RWPE2 (cell line): ENCODE results near the gene PSMD8.

ENCODE experiments used
- ATAC-seq: fragments of 200-7000 bp; cut with Tn5 transposase; 3 replicates; pipeline ENCODE4 v1.9.1; 2021; ENCODE audit warnings: low read depth
- DNase-seq: peaks from one replicate; pipeline ENCODE4 v3.0.0-alpha.2; 2020; ENCODE audit warnings: low spot score
- H3K27ac ChIP-seq: fragments of 450-650 bp; 2 replicates; pipeline ENCODE4 v1.5.1; 2017; ENCODE audit warnings: mild to moderate bottlenecking; ENCODE audit not compliant: poor library complexity, severe bottlenecking
- H3K27me3 ChIP-seq: fragments of 250-450 bp; sonication (Bioruptor Pico); 2 replicates; pipeline ENCODE4 v1.5.1; 2021; ENCODE audit warnings: mild to moderate bottlenecking, moderate library complexity; ENCODE audit not compliant: insufficient read depth, poor library complexity, severe bottlenecking
- H3K36me3 ChIP-seq: fragments of 250-450 bp; sonication (Bioruptor Pico); 2 replicates; pipeline ENCODE4 v1.5.1; 2020; ENCODE audit warnings: low read depth, mild to moderate bottlenecking, moderate library complexity
- H3K4me1 ChIP-seq: fragments of 250-450 bp; sonication (Bioruptor Pico); 2 replicates; pipeline ENCODE4 v1.5.1; 2021; ENCODE audit warnings: mild to moderate bottlenecking, moderate library complexity; ENCODE audit not compliant: insufficient read depth, poor library complexity, severe bottlenecking
- H3K4me3 ChIP-seq: fragments of 250-450 bp; sonication (Bioruptor Pico); 2 replicates; pipeline ENCODE4 v1.5.1; 2021; ENCODE audit warnings: mild to moderate bottlenecking, moderate library complexity; ENCODE audit not compliant: severe bottlenecking
- H3K9me3 ChIP-seq: fragments of 250-450 bp; sonication (Bioruptor Pico); 2 replicates; pipeline ENCODE4 v1.5.1; 2021; ENCODE audit warnings: mild to moderate bottlenecking, moderate library complexity; ENCODE audit not compliant: severe bottlenecking
- TF ChIP-seq, protein P1 (sequence below): fragments of 450-650 bp; IDR thresholded peaks from one replicate; pipeline ENCODE4 v1.5.1; 2017; ENCODE audit warnings: mild to moderate bottlenecking, moderate library complexity; ENCODE audit not compliant: poor library complexity, severe bottlenecking

PSMD8 gene

DNA sequence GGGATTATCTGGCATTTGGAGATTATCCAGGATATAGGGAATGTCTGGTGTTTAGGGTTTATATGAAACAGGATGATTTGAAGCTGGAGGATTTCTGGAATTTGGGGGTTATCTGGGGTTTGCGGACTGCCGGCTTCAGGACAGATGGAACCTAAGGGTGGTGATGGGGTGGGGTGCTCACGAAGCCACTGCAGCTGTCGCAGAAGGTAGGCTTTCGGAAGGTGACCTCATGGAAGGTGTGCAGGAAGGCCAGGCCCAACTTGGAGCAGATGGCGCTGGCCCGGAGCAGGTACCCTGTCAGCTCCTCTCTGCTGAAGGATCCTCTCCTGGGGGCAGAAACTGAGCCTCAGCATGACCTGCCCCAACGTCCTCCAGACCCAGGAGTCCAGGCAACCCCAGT is 38.1 kb downstream of the PSMD8 start:
- Histone ChIP-seq H3K27ac (no peak overlapping the region), H3K36me3 (no peaks in the 10 kb centered on the region), H3K4me1 (no peaks in the 10 kb centered on the region), H3K4me3 (no peak overlapping the region), H3K9me3 (no peaks in the 10 kb centered on the region), H3K27me3 (no peaks in the 10 kb centered on the region)
- TF ChIP-seq, protein P1, sequence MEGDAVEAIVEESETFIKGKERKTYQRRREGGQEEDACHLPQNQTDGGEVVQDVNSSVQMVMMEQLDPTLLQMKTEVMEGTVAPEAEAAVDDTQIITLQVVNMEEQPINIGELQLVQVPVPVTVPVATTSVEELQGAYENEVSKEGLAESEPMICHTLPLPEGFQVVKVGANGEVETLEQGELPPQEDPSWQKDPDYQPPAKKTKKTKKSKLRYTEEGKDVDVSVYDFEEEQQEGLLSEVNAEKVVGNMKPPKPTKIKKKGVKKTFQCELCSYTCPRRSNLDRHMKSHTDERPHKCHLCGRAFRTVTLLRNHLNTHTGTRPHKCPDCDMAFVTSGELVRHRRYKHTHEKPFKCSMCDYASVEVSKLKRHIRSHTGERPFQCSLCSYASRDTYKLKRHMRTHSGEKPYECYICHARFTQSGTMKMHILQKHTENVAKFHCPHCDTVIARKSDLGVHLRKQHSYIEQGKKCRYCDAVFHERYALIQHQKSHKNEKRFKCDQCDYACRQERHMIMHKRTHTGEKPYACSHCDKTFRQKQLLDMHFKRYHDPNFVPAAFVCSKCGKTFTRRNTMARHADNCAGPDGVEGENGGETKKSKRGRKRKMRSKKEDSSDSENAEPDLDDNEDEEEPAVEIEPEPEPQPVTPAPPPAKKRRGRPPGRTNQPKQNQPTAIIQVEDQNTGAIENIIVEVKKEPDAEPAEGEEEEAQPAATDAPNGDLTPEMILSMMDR: no peak
- ATAC-seq (no peak), DNase-seq (no peak)

DNA sequence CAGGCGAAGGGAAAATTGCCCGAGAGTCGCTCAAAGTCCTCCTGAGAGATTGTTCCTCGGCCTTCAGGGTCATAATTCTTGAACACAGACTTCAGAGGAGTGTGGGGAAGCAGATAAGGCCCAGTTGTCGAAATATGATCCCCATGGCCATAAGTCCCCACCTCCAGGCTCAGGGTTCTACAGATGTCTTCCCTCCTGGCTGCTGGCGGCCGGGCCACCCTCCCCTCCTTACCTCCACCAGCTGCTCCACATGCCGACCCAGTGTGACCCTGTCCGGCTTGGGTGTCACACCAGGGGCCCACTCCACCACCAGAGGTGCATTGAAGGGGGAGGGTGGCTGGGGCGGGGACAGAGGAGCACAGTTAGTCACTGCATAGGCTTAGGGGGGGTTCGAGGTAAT is 38.6 kb downstream of the PSMD8 start:
- ATAC-seq (no peak), DNase-seq (no peak)
- no peaks in the 10 kb centered on the region for H3K27me3 ChIP-seq
- no peak overlapping the region for H3K4me3 ChIP-seq
- no peaks in the 10 kb centered on the region for H3K4me1 ChIP-seq
- no peaks in the 10 kb centered on the region for H3K36me3 ChIP-seq
- no peak overlapping the region for H3K27ac ChIP-seq
- TF ChIP-seq, protein P1: no peak
- H3K9me3 ChIP-seq: no peaks in the 10 kb centered on the region

DNA sequence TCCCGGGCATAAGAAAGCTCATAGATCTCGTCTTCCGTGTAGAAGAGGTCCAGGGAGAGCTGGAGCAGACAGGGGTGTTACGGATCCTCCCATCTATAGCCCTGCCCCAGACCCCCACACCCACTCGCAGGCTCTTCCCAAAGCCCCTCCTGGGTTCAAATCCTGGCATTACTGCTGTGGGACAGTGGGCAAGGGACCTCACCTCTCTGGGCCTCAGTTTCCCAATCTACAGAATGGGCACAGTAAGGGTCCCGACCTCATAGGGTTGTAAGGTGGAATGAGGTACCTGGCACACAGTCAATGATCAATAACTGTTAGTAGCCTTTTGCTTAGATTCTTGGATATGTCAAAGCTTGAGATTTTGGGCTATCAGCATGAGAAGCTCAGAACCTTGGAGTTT is 39.0 kb downstream of the PSMD8 start:
- TF ChIP-seq, protein P1: no peak
- no peaks in the 10 kb centered on the region for H3K27me3 ChIP-seq
- no peak overlapping the region for H3K27ac ChIP-seq
- ATAC-seq (no peak), DNase-seq (no peak)
- H3K4me3 ChIP-seq: no peak overlapping the region
- no peaks in the 10 kb centered on the region for H3K36me3 ChIP-seq
- no peaks in the 10 kb centered on the region for H3K9me3 ChIP-seq
- H3K4me1 ChIP-seq: no peaks in the 10 kb centered on the region

DNA sequence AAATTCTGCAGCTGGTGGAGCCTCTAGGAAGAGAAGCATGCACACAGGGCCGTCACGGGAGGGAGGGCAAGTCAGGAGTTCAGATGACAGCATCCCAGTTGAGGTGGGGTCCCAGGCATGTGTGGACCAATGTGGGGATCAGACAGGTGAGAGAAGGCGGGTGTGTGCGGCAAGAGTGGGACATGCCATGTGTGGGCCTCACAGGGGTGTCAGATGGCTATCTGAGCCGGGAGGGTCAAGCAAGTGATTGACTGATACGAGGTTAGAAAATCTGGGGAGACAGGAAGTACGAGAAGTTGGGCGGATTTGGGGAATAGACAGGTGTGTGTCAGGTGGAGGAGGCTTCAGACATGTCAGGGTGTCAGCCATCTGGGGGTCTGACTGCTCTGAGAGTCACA is 42.8 kb downstream of the PSMD8 start:
- H3K36me3 ChIP-seq: no peaks in the 10 kb centered on the region

More for the DNA sequence above, 42.8 kb downstream of the PSMD8 start:
- Histone ChIP-seq H3K27me3 (no peaks in the 10 kb centered on the region), H3K27ac (no peak overlapping the region), H3K4me3 (no peak overlapping the region), H3K9me3 (no peaks in the 10 kb centered on the region), H3K4me1 (no peaks in the 10 kb centered on the region)
- TF ChIP-seq, protein P1: no peak
- DNase-seq: no peak
- no peak; the same call in 2 of the 3 replicates for ATAC-seq
